Caco-2 (cell line): ENCODE data around the gene KRT77. TPM values are rescaled to one million over a fixed set of nuclear protein-coding genes. Genes with fewer than 3 reads are reported as not detected.

Experiments
- BruUV-seq: library from RNA; stranded (reverse); fragments of 400-500 nt; replicated peaks from 2 replicates; lab custom pipeline; 2021; lab: Mats Ljungman, UMichigan
- CTCF ChIA-PET: fragments of 300-600 bp; sonication (Branson Sonifier 250); formaldehyde crosslinking; loops from one replicate; lab custom pipeline; 2022; ENCODE audit warnings: antibody characterized with exemption; lab: Charles Lee
- POLR2A ChIA-PET: fragments of 300-600 bp; sonication (Branson Sonifier 250); formaldehyde crosslinking; loops from one replicate; lab custom pipeline; 2022; ENCODE audit warnings: antibody characterized with exemption; lab: Charles Lee
- DNase-seq, 2 experiments: peaks; one replicate each; pipeline versions ENCODE4 v3.0.0 to v3.0.0-alpha.2; 2020 to 2022
- H3K27me3 ChIP-seq: replicated peaks from 2 replicates; pipeline ENCODE4 v1.6.0; 2011; ENCODE audit warnings: low read length; ENCODE audit not compliant: control insufficient read depth, insufficient read depth
- H3K36me3 ChIP-seq: 2 replicates; pipeline ENCODE4 v1.5.1; 2011; ENCODE audit warnings: low read length; ENCODE audit not compliant: control insufficient read depth, insufficient read depth
- H3K4me1 ChIP-seq: fragments of 250-450 bp; sonication (Bioruptor Pico); 2 replicates; pipeline ENCODE4 v1.5.1; 2020; ENCODE audit warnings: mild to moderate bottlenecking
- H3K4me3 ChIP-seq: 2 replicates; pipeline ENCODE4 v1.5.1; 2011; ENCODE audit warnings: low read depth, mild to moderate bottlenecking, control low read depth, low read length
- H3K9me3 ChIP-seq: fragments of 250-450 bp; sonication (Bioruptor Pico); 2 replicates; pipeline ENCODE4 v1.5.1; 2020; ENCODE audit warnings: mild to moderate bottlenecking, moderate library complexity
- H3K27ac Mint-ChIP-seq: one replicate; pipeline ENCODE4 v1.8.0; 2022; ENCODE audit warnings: mixed read lengths; ENCODE audit not compliant: unreplicated experiment
- H3K27me3 Mint-ChIP-seq: one replicate; pipeline ENCODE4 v1.8.0; 2022; ENCODE audit warnings: mixed read lengths; ENCODE audit not compliant: insufficient read depth, unreplicated experiment
- H3K36me3 Mint-ChIP-seq: one replicate; pipeline ENCODE4 v1.8.0; 2022; ENCODE audit warnings: mild to moderate bottlenecking, mixed read lengths; ENCODE audit not compliant: insufficient read depth, unreplicated experiment
- H3K4me1 Mint-ChIP-seq: one replicate; pipeline ENCODE4 v1.8.0; 2022; ENCODE audit warnings: low read depth, mixed read lengths; ENCODE audit not compliant: unreplicated experiment
- H3K4me3 Mint-ChIP-seq: one replicate; pipeline ENCODE4 v1.8.0; 2022; ENCODE audit warnings: mild to moderate bottlenecking, moderate library complexity, mixed read lengths; ENCODE audit not compliant: unreplicated experiment
- H3K9me3 Mint-ChIP-seq: one replicate; pipeline ENCODE4 v1.8.0; 2022; ENCODE audit warnings: mixed read lengths; ENCODE audit not compliant: unreplicated experiment
- CTCF ChIP-seq, 2 experiments: fragments of 200-600 bp in 1 of 2; IDR thresholded peaks; 1 replicate in 1 of 2; 2 replicates in 1 of 2; pipeline versions ENCODE4 v1.5.1 to v1.8.0; 2011 to 2022; ENCODE audit warnings: antibody characterized with exemption in 1 of 2, control low read depth in 1 of 2, inconsistent platforms in 1 of 2, low read depth in 1 of 2, low read length in 1 of 2, mild to moderate bottlenecking in 1 of 2, moderate library complexity in 1 of 2; ENCODE audit not compliant: insufficient read depth in 1 of 2, severe bottlenecking in 1 of 2, unreplicated experiment in 1 of 2
- intact Hi-C: fragments of 100-400 bp; cut with micrococcal nuclease; formaldehyde crosslinking; loops from one replicate; pipeline ENCODE4 v1.10.0; 2022; ENCODE audit not compliant: unreplicated experiment
- total RNA-seq: library from RNA; stranded (reverse); gene quantifications from 2 replicates; pipeline ENCODE4 v1.2.3, GENCODE V29; 2022

The KRT77 gene
- total RNA-seq, 1 experiment from 2014 or later = not detected

GRCh38 chr12:52679875-52680274 lies 23.4 kb downstream of the KRT77 start:
- TF ChIP-seq CTCF (IDR thresholded peaks at IDR 0.05; ENCODE audit: insufficient read depth in 1 of 2, low read depth in 1 of 2, low read length in 1 of 2, severe bottlenecking in 1 of 2, unreplicated experiment in 1 of 2) = no peak
- H3K4me1 ChIP-seq = no peaks in the 10 kb centered on the region
- Mint-ChIP-seq H3K9me3 (no peaks in the 10 kb centered on the region), H3K4me1 (no peaks in the 10 kb centered on the region), H3K36me3 (no peaks in the 10 kb centered on the region), H3K4me3 (no peak overlapping the region), H3K27me3 (peaks cover 19% of the 10 kb centered on the region), H3K27ac (no peak overlapping the region)
- H3K27me3 ChIP-seq = 0 out of 2 replicates have a peak, but pooled peaks cover 1% of the 10 kb centered on the region
- no peak for DNase-seq
- H3K36me3 ChIP-seq = no peaks in the 10 kb centered on the region
- intact Hi-C loops = no loop called here
- no TSS peak for BruUV-seq
- H3K9me3 ChIP-seq = no peaks in the 10 kb centered on the region
- no peak overlapping the region for H3K4me3 ChIP-seq
- ChIA-PET POLR2A (no interaction called here), CTCF (no interaction called here)

- DNase-seq = no peak
- Histone ChIP-seq H3K36me3 (no peaks in the 10 kb centered on the region), H3K4me3 (no peak overlapping the region), H3K27me3 (no peaks in the 10 kb centered on the region), H3K9me3 (no peaks in the 10 kb centered on the region), H3K4me1 (peaks cover 15% of the 10 kb centered on the region)
- Mint-ChIP-seq H3K9me3 (no peaks in the 10 kb centered on the region), H3K27ac (no peak overlapping the region), H3K36me3 (no peaks in the 10 kb centered on the region), H3K27me3 (peaks cover 9% of the 10 kb centered on the region), H3K4me3 (no peak overlapping the region), H3K4me1 (no peaks in the 10 kb centered on the region)
- ChIA-PET POLR2A (no interaction called here), CTCF (no interaction called here)
- intact Hi-C loops = no loop called here
- no peak for TF ChIP-seq CTCF (IDR thresholded peaks at IDR 0.05; ENCODE audit: insufficient read depth in 1 of 2, low read depth in 1 of 2, low read length in 1 of 2, severe bottlenecking in 1 of 2, unreplicated experiment in 1 of 2)
- BruUV-seq = no TSS peak
Measured at GRCh38 chr12:52677671-52678070, 25.7 kb downstream of the KRT77 start.

- TF ChIP-seq CTCF (IDR thresholded peaks at IDR 0.05; ENCODE audit: insufficient read depth in 1 of 2, low read depth in 1 of 2, low read length in 1 of 2, severe bottlenecking in 1 of 2, unreplicated experiment in 1 of 2) = no peak
- H3K36me3 Mint-ChIP-seq = no peaks in the 10 kb centered on the region
- Histone ChIP-seq H3K36me3 (no peaks in the 10 kb centered on the region), H3K9me3 (no peaks in the 10 kb centered on the region), H3K27me3 (no peaks in the 10 kb centered on the region), H3K4me1 (peaks cover 20% of the 10 kb centered on the region), H3K4me3 (no peak overlapping the region)
- ChIA-PET POLR2A (no interaction called here), CTCF (no interaction called here)
- no peaks in the 10 kb centered on the region for H3K4me1 Mint-ChIP-seq
- BruUV-seq = no TSS peak
- DNase-seq = no peak
- H3K4me3 Mint-ChIP-seq = no peak overlapping the region
- H3K9me3 Mint-ChIP-seq = no peaks in the 10 kb centered on the region
- intact Hi-C loops = no loop called here
- H3K27me3 Mint-ChIP-seq = peaks cover 7% of the 10 kb centered on the region
- no peak overlapping the region for H3K27ac Mint-ChIP-seq
Measured at GRCh38 chr12:52677126-52677525, 26.2 kb downstream of the KRT77 start.
